Left forelimb (tissue), 1 donor: ENCODE measurements around the gene AFF3.
"Not testable (repeated sequence)": the region's sequence is repeated elsewhere in the genome, so short reads cannot be mapped to it uniquely, and the experiment has no call there.

Source experiments
- DNase-seq: peaks from one replicate; pipeline ENCODE4 v3.0.0-alpha.2; 2018; ENCODE audit warnings: low spot score

The AFF3 gene

DNA sequence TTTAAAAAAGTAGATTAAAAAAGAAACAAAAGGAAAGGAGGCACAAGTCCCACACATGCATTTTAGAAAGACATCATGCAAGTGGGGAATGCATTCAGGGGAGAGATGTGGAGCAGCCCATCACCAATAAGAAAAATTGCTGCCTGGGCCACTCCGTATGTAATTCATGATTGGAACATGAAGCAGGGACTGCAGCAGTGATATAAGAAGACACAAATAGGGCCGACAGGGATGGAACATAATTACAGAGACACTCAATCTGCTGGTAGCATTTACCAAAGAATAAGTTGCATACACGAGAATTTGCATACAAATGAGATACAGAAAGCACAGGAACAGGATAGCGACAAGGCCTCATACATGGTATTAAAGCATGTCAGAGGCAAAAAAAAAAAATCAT, 6.5 kb upstream of the AFF3 start:
- DNase-seq, result no peak

DNA sequence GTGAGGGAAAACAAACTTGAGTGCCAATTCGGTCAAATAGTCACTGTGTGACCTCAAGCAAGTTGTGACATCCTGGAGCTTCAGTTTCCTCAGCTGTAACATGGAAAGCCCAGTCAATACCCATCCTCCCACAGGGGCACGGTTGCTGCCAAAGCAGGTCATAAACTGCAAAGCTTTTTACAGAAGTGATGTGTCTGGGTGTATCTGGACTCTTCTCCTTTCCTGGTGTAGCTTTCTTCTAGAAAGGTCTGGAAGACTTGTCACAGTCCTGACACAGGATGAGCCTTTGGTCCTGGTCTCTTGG, 4.2 kb upstream of the AFF3 start:
- no peak for DNase-seq

GRCh38 chr2:100145893-100146656, 3.7 kb upstream of the AFF3 start:
- DNase-seq, result no peak

- no peak for DNase-seq
Measured at GRCh38 chr2:100143286-100143685, 896 bp upstream of the AFF3 start.

DNA sequence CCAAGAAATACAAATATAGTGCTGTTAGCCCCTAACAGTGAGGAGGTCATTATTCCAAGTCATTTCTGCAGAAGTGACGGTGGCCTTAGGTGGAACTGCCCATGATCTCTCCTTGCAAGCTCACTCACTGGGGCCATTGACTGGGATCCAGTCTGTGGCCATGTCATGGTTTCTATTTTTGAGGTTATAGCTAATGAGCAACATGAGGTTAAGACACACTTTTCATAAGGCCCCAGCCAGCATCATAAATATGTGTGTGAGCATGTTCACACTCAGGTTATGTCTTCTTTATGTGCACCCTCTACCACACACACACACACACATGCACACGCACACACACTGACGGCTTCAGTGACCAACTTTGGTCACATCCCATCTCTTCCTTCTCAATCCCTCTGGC, 484 bp downstream of the AFF3 start:
- DNase-seq, result no peak

DNA sequence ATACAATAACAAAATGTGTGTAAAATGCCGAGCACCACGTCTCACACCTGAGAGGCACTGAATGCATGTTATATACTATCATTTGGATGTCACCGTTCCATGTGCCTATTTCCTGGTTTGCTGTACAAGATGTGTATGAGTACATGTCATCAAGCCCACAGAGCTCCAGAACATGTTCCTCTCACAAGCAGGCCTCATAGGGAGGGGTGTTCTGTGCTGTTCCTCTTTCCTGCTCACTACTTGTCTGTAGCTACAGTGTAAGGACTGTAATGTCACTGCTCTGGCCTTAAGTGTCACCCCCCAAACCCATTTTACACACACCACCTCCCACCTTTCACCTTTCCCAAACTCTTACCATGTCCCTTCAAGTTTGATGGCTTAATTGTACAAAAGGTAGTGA, 1.8 kb downstream of the AFF3 start:
- no peak for DNase-seq

DNA sequence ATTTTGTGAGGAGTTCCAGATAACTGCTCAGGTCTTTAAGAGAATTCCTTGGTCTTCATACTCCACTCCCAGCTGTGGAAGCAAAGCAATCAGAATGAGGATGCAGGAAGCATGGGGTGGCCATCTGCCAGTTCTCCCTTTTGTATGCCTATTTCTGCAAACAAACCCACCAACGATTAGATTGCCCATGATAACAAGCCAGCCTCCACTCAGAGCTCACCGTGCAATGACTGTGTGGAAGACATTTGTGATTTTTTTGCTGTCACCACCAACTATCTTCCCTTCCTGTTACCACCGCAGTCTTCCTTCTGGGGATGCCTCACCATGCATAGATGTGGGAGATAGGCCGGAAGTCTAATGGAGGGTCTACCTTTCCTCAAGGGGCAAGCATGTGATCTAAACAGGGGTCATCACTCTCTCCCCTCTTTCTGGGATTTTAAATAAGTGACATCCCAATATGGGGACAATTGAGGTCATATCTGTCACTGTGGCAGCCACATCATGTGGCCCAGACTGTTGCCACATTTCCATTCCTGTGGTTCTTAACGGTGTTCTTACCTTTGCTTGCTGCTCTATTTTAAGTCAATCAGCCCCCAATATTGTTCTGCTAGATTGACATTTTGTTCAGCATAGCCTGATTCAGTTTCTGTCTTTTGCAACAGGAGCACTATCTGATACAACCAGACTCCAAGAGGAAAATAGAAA, 4.4 kb downstream of the AFF3 start:
- DNase-seq, result no peak

GRCh38 chr2:100137318-100137717, 5.1 kb downstream of the AFF3 start:
- no peak for DNase-seq

DNA sequence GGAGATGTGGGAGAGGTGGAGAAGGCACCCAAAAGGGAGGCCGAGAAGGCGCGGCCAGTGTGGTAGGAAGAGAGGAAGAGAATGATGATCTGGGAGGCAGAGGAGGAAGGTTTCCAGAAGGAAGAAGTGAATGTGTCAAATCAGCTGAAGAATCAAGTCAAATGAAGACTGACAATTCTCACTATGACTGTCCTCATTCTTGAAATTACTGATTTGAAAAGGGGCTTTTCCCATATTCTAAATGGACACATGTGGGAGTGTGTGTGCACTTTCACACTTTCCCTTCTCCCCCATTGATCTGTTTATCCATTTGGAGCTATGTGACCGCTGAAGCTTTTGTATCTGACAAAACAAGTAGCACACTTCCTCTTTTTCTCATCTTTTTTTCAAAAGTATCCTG, 6.1 kb downstream of the AFF3 start:
- no peak for DNase-seq

GRCh38 chr2:100135415-100135814, 7.0 kb downstream of the AFF3 start:
- DNase-seq, result no peak

DNA sequence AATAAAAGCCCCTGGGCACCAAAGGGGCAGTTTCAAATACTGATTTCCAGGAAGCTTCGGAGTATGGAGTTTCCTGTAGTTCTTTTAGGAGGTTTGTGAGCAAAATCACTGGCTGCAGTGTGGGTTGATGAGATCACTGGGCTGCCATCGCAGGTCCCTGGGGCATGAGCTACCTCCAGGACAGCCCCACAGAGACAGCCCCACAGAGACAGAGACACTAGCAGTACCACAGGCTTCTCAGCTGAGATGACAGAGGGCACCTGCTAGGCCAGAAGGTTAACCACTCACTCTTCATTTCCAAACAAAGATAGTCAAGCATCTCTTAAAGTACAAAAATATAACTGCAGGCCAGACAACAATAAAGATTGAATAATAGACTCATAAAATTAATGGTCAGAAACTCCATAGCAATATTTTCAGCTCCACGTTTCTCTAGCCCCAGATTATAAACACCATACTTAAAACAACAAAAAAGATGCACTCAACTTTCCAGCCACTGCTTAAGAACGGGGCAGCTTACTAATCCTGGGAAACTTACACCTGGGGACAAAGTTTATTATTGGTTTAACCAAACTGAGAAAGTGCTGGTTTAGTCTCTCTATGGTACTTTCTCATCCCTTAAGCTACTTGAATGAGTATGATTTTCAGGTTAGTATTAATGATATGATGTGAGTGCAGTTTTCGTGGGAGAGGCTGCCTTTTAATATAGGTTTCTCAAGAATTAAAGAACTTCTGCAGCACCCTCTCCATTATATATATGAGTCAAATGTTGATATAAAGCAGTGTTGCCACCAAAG, 11.6 kb downstream of the AFF3 start:
- DNase-seq, result no peak

- no peak for DNase-seq
Measured at GRCh38 chr2:100126897-100127401, 15.4 kb downstream of the AFF3 start.

DNA sequence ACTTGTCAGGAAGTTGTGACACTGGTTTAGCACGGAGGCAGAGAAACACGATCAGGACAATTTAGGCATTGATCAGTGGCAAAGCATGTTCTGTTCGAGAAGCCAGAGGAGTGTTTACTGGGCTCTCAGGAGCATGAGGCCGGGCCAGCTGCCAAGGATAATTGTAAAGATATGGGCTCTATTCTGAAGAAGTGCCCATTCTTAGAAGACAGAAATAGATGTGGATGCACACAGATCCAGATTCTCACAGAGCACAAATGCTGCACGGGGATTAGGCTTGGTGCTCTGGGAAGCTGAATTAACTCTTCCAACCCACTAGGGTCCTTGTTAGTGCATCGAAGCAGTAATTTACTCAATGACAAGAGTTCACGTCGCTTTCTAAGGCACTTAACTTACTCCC, 16.2 kb downstream of the AFF3 start:
- no peak for DNase-seq

- DNase-seq, result no peak
Measured at GRCh38 chr2:100125626-100126025, 16.8 kb downstream of the AFF3 start.

GRCh38 chr2:100124761-100125160, 17.6 kb downstream of the AFF3 start:
- DNase-seq, result no peak

DNA sequence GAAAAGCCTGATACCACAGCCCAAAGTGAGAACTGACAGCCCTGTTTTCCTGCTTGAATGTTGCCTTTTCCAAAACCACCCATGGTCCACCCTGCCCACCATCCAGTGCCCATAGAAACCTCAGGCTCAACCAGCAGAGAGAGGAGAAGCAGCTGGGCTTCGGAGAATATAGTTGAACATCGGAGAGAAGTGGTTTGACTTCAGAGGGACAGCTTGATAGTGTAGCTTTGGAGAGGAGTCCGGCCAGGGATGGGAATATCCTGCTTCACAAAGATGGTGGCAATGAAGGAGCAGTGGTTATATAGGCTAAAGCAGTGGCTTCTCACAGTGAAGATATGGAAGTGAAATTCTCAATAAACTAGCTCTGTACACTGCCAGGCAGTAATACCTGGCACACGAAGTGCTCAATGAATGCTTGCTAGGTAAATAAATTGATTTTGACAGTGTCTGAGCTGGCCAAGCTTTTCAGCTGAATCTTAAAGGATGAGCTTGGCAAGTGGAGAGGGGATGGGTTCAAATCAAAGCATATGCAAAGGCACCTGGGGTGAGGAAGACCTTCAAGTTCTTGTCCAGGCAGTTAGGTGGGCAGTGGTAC, 21.2 kb downstream of the AFF3 start:
- no peak for DNase-seq

GRCh38 chr2:100119235-100119634, 23.2 kb downstream of the AFF3 start:
- no peak for DNase-seq

- no peak for DNase-seq
Measured at GRCh38 chr2:100113990-100114433, 28.4 kb downstream of the AFF3 start.

DNA sequence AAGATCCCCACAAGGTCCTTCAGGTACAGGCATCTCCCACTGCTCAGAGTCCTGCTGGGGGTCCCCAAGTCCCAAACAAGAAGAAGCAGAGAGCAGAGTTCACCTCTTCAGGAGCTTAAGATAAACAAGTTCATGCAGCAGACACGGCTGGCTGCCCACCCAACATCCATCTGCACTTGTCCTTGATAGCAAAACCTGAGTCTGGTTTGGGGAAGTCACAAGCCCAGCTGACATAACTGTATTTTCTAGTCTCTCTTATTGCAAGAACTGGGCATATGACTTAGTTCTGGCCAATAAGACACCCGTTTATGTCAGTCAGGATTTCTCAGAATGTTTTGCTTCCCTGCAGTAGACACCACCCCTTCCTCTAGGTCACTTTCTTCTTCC, 31.8 kb downstream of the AFF3 start:
- DNase-seq, result no peak

DNA sequence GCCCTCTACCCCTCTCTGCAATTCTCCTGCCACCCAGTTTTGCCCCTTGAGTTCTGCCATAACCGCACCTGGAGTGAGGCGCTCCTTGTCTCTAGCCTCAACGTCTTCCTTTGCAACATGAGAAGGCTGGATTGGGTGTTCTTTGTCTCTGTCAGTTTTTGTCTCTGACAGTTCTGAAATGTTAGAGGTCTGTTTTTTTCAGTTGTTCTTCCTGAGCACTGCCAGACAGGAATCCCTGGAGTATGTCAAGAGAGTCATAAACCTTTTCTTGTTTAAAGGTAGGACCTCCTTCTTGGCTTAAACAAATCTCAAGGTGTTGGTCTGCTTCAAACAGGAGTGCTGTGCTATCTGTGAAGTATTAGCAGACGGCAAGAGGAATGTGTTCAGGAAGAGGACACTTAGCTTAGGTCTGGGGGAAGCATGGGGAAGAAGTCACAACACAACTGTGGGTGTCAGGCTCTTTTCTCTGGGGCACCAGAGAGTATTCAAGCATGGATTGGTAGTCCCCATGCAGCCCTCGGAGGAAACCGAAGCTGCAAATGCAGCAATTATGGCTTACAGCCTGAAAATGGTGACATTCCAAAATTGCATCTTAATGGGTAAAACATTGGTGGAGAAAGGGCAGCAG, 32.3 kb downstream of the AFF3 start:
- no peak for DNase-seq

- not testable (repeated sequence) for DNase-seq
Measured at GRCh38 chr2:100108648-100109020, 33.8 kb downstream of the AFF3 start.
